AG04449 (cell line): ENCODE results near the gene DMBT1.

Experiments used
- CTCF ChIA-PET: fragments of 350-600 bp; formaldehyde crosslinking; extraction: SDS; loops from one replicate; lab custom pipeline; 2021; ENCODE audit warnings: antibody characterized with exemption; lab: Yijun Ruan, JAX
- POLR2A ChIA-PET: fragments of 400-600, 350-600 bp; formaldehyde crosslinking; extraction: SDS; loops from one replicate; lab custom pipeline; 2020; ENCODE audit warnings: antibody characterized with exemption, inconsistent platforms; lab: Yijun Ruan, JAX
- DNase-seq: peaks from one replicate; pipeline ENCODE4 v3.0.0-alpha.2; 2010; ENCODE audit warnings: low read depth, low spot score
- H3K4me3 ChIP-seq: 2 replicates; pipeline ENCODE4 v1.5.1; 2011; ENCODE audit warnings: low read depth, mild to moderate bottlenecking, control low read depth, low read length
- CTCF ChIP-seq: IDR thresholded peaks from one replicate; pipeline ENCODE4 v1.5.1; 2011; ENCODE audit warnings: mild to moderate bottlenecking, moderate library complexity, low read length, control low read depth, inconsistent platforms; ENCODE audit not compliant: insufficient read depth; ENCODE audit errors: missing control alignments

Gene DMBT1

GRCh38 chr10:122624546-122624945, 64.0 kb downstream of the DMBT1 start:
- no peak for TF ChIP-seq CTCF

DNA sequence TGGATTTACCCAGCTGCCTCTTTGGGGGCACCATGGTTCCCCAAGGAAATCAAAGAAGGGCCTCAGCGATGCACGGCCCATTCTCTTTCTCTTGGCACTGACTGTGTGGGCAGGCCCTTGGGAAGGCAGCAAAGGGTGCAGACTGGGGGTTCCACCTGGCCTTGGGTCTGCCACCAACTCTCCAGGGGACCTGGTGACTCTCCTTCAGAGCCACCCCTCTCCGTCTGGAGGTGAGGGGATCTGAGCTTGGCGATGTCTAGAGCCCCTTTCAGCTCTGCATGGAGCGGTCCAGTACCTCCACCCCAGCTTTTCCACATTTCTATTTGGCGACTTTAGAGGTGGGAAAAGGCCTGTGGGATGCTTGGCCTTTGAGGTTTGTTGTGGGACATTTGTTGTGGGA, 70.0 kb downstream of the DMBT1 start:
- no peak for DNase-seq
- H3K4me3 ChIP-seq, result no peak overlapping the region
- ChIA-PET CTCF (no interaction called here), POLR2A (no interaction called here)
- TF ChIP-seq CTCF, result no peak

More at GRCh38 chr10:122624546-122624945, 64.0 kb downstream of the DMBT1 start:
- POLR2A ChIA-PET, result interaction anchor here (0.6 kb wide), 1 partner anchor 820 kb away, joined by 4 read pairs; no protein-coding TSS in a partner anchor
- H3K4me3 ChIP-seq, result no peak overlapping the region
- DNase-seq, result no peak
- CTCF ChIA-PET, result no interaction called here

DNA sequence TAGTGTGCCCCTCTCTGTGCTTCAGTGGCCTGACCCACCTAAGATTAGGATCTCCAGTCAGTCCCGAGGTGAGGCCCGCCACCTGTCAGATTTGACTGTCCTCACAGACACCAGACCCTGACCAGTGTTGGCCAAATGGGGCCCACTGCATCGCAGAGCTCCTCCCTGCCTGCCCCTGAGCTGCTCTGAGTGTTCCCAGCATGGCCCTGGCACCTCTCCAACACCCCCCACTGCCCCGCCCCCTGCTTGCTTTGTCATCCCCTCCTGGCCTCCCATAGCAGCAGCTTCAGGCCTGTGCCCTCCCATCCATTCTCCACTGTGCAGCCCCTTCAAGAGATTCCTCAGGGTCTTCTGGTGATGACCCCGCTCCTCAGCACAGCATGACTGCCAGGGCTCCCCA, 71.5 kb downstream of the DMBT1 start:
- ChIA-PET CTCF (no interaction called here), POLR2A (no interaction called here)
- no peak for TF ChIP-seq CTCF
- DNase-seq, result no peak
- H3K4me3 ChIP-seq, result no peak overlapping the region

GRCh38 chr10:122632576-122632975, 72.0 kb downstream of the DMBT1 start:
- ChIA-PET POLR2A (no interaction called here), CTCF (no interaction called here)
- H3K4me3 ChIP-seq, result no peak overlapping the region

DNA sequence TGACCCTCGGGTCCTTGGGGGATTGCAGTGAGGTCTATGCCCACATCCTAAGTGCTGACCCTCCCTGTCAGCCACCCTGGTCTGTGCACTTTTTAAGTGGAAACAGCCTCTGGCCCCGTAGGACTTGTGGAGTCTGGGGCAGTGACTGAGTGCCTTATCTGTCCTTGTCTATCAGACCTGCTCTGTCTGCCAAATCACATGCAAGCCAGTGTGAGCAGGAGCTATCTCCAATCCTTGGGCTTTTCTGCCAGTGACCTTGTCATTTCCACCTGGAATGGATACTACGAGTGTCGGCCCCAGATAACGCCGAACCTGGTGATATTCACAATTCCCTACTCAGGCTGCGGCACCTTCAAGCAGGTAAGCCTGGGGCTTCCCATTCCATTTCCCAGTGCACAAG, 76.4 kb downstream of the DMBT1 start:
- POLR2A ChIA-PET, result no interaction called here

More at GRCh38 chr10:122632576-122632975, 72.0 kb downstream of the DMBT1 start:
- no peak for TF ChIP-seq CTCF
- DNase-seq, result no peak

DNA sequence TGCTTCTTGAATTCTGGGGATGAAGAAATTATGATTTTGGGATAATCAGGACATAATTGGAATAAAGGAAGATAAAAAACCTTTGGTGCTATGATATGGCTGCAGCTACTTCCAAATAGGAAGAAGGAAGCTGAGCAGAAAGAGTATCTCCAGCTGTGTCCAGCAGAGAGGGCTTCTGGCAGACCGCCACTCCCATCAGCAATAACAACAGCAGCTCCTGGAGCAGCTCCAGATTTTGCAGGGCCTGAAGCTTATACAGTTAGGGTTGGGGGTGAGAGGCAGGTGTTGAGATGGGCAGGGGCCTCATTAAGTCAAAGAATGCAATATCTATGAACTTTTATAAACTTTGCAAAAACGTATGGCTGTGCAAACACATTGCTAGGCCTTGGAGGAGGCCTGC, 76.8 kb downstream of the DMBT1 start:
- CTCF ChIA-PET, result interaction anchor here (0.9 kb wide), 1 partner anchor 12 kb away, joined by 5 read pairs; no protein-coding TSS in a partner anchor
- no peak overlapping the region for H3K4me3 ChIP-seq
- POLR2A ChIA-PET, result no interaction called here
- TF ChIP-seq CTCF, result no peak
- DNase-seq, result no peak

More for the DNA sequence above, 76.4 kb downstream of the DMBT1 start:
- CTCF ChIA-PET, result interaction anchor here (0.9 kb wide), 1 partner anchor 12 kb away, joined by 5 read pairs; no protein-coding TSS in a partner anchor
- H3K4me3 ChIP-seq, result no peak overlapping the region
- no peak for DNase-seq
- no peak for TF ChIP-seq CTCF
